BE2C (cell line): ENCODE results near the gene THSD4.

Source experiments
- DNase-seq: peaks from one replicate; pipeline ENCODE4 v3.0.0-alpha.2; 2020
- H3K27me3 ChIP-seq: fragments of 250-450 bp; sonication (Bioruptor Pico); 2 replicates; pipeline ENCODE4 v1.5.1; 2020; ENCODE audit warnings: mild to moderate bottlenecking
- H3K36me3 ChIP-seq: fragments of 250-450 bp; sonication (Bioruptor Pico); 2 replicates; pipeline ENCODE4 v1.5.1; 2020; ENCODE audit warnings: mild to moderate bottlenecking
- H3K4me1 ChIP-seq: fragments of 250-450 bp; sonication (Bioruptor Pico); 2 replicates; pipeline ENCODE4 v1.5.1; 2020
- H3K4me3 ChIP-seq: 2 replicates; pipeline ENCODE4 v1.5.1; 2011; ENCODE audit warnings: low read depth, low read length
- H3K9me3 ChIP-seq: fragments of 250-450 bp; sonication (Bioruptor Pico); 2 replicates; pipeline ENCODE4 v1.5.1; 2020
- TF ChIP-seq, protein P1 (sequence below): IDR thresholded peaks from 2 replicates; pipeline ENCODE4 v1.5.1; 2012; ENCODE audit warnings: mild to moderate bottlenecking, low read depth, low read length

Gene THSD4

GRCh38 chr15:71687902-71688508 lies 572.7 kb downstream of the THSD4 start:
- Histone ChIP-seq H3K4me1 (no peaks in the 10 kb centered on the region), H3K27me3 (peaks cover 9% of the 10 kb centered on the region), H3K9me3 (no peaks in the 10 kb centered on the region), H3K4me3 (no peak overlapping the region), H3K36me3 (no peaks in the 10 kb centered on the region)
- no peak for DNase-seq
- TF ChIP-seq, protein P1, sequence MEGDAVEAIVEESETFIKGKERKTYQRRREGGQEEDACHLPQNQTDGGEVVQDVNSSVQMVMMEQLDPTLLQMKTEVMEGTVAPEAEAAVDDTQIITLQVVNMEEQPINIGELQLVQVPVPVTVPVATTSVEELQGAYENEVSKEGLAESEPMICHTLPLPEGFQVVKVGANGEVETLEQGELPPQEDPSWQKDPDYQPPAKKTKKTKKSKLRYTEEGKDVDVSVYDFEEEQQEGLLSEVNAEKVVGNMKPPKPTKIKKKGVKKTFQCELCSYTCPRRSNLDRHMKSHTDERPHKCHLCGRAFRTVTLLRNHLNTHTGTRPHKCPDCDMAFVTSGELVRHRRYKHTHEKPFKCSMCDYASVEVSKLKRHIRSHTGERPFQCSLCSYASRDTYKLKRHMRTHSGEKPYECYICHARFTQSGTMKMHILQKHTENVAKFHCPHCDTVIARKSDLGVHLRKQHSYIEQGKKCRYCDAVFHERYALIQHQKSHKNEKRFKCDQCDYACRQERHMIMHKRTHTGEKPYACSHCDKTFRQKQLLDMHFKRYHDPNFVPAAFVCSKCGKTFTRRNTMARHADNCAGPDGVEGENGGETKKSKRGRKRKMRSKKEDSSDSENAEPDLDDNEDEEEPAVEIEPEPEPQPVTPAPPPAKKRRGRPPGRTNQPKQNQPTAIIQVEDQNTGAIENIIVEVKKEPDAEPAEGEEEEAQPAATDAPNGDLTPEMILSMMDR: no peak

- H3K36me3 ChIP-seq: no peaks in the 10 kb centered on the region
- H3K4me3 ChIP-seq: no peak overlapping the region
- TF ChIP-seq, protein P1: no peak
- no peaks in the 10 kb centered on the region for H3K9me3 ChIP-seq
- H3K27me3 ChIP-seq: peaks cover 9% of the 10 kb centered on the region
- no peak for DNase-seq
- no peaks in the 10 kb centered on the region for H3K4me1 ChIP-seq
These were observed 573.3 kb downstream of the THSD4 start for GRCh38 chr15:71688509-71689094.

- Histone ChIP-seq H3K36me3 (no peaks in the 10 kb centered on the region), H3K4me1 (no peaks in the 10 kb centered on the region), H3K27me3 (peaks cover 9% of the 10 kb centered on the region), H3K4me3 (no peak overlapping the region), H3K9me3 (no peaks in the 10 kb centered on the region)
- TF ChIP-seq, protein P1: no peak
- DNase-seq: no peak
These were observed 575.8 kb downstream of the THSD4 start for GRCh38 chr15:71691081-71691457.

- H3K36me3 ChIP-seq: no peaks in the 10 kb centered on the region
- no peak for DNase-seq
- TF ChIP-seq, protein P1: no peak
- no peak overlapping the region for H3K4me3 ChIP-seq
- H3K9me3 ChIP-seq: no peaks in the 10 kb centered on the region
- H3K4me1 ChIP-seq: no peaks in the 10 kb centered on the region
- peaks cover 9% of the 10 kb centered on the region for H3K27me3 ChIP-seq
These were observed 576.5 kb downstream of the THSD4 start for GRCh38 chr15:71691458-71692417.

- no peaks in the 10 kb centered on the region for H3K9me3 ChIP-seq
- H3K4me1 ChIP-seq: no peaks in the 10 kb centered on the region
These were observed 582.0 kb downstream of the THSD4 start for GRCh38 chr15:71697236-71697635.

More at GRCh38 chr15:71697236-71697635, 582.0 kb downstream of the THSD4 start:
- H3K27me3 ChIP-seq: no peaks in the 10 kb centered on the region; the same call in 1 of the 2 replicates
- TF ChIP-seq, protein P1: no peak
- H3K36me3 ChIP-seq: no peaks in the 10 kb centered on the region
- no peak overlapping the region for H3K4me3 ChIP-seq
- DNase-seq: no peak
